HG03575 (cell line): ENCODE data around the gene SYS1.

Experiments used
- ATAC-seq: cut with Tn5 transposase; IDR thresholded peaks from one replicate; pipeline ENCODE4 v1.9.1; 2021; ENCODE audit not compliant: unreplicated experiment, insufficient number of reproducible peaks, low FRiP score; ENCODE audit errors: extremely low read depth

Gene SYS1

DNA sequence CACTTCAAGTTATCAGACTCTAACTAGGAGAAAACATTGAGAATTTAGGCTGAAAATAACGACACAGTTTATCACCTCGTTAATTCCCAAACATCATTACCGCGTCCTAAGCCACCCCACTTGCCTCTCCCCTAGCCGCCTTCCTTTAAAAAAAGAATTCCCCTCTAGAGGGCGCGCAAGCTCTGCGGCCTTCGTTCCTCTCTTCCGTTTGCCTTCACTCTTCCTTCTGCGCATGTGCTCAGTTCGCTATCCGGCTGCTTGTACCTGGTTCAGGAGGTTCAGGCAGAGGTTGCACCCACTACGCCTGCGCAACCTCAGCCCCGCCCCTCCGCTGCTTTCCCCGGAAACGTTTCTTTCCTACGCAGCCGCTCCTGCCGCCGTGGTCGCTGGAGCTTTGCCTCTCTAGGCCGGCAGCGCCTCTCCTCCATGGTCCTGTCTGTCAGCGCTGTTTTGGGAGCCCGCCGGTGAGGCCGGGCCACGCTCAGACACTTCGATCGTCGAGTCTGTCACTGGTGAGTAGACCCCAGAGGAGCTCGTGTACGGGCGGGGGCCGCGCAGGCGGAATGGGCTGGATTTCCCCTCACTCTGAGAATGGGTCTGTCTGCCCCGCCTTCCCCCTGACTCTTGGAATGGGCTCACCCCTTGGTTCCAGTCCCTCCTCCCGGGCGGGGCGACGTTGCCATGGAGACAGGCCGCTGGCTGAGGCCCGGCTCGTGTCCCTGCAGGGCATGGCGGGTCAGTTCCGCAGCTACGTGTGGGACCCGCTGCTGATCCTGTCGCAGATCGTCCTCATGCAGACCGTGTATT, at the start of gene SYS1:
Gene SYS1 (plus strand): TSS at position 353 of the 807 bp plus-strand sequence. CDS start 376 bp downstream, at position 729.
- peak; percentile 64 for ATAC-seq

DNA sequence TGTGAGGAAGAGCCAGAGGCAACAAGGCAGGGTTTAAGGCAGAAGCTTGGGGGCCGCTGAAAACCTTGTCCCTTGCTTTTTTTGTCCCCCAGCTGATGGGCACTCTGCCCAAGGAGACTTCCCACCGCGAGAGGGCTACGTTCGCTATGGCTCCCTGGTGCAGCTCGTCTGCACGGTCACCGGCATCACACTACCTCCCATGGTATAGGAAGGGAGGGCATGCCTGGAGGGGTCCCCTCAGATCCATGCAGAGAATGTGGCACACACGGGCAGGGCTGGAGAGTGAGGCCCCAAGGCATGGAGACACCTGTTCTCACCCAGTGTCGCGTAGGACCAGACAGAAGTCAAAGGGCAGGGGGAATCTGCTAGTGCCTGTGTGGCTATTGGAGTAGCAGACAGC, 49.0 kb upstream of the SYS1 start:
- ATAC-seq, result no peak

DNA sequence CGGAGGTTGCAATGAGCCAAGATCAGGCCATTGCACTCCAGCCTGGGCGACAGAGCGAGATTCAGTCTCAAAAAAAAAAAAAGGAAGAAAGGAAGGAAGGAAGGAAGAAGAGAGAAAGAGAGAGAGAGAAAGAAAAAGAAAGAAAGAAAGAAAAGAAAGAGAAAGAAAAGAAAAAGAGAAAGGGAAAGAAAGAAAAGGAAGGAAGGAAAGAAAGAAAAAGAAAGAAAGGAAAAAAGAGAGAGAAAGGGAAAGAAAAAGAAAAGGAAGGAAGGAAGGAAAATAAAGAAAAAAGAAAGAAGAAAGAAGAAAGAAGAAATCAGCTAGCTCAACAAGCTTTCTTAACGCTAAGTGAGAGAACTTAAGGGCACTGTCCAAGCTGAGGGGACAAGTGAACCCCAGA, 47.3 kb upstream of the SYS1 start:
- no peak for ATAC-seq

DNA sequence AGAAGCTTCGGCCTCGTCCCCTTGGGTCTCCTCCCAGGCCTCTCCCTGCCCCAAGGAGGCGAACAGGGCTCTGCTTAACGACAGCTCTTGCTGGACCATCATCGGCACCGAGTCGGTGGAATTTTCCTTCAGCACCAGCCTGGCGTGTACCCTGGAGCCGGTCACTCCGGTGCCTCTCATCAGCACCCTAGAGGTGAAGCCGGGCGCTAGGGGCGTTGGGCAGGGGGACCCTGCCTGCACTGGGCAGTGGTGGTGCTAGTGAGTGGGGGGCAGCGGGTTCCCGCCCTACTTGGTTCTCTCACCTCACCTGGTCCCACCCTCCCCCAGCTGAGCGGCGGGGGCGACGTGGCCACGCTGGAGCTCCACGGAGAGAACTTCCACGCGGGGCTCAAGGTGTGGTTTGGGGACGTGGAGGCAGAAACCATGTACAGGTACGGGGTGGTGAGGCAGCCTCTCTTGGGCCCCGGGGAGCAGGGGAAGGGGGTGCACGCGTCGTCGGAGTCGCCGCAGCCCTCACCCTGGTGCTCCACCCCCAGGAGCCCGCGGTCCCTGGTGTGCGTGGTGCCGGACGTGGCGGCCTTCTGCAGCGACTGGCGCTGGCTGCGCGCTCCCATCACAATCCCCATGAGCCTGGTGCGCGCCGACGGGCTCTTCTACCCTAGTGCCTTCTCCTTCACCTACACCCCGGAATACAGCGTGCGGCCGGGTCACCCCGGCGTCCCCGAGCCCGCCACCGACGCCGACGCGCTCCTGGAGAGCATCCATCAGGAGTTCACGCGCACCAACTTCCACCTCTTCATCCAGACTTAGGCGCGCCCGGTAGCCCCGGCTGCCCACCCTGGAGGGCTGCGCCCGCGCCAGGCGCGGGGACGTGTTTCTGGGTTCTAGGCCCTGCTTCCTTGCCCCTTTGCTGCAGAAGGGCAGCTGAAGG, 46.5 kb upstream of the SYS1 start:
- no peak for ATAC-seq

DNA sequence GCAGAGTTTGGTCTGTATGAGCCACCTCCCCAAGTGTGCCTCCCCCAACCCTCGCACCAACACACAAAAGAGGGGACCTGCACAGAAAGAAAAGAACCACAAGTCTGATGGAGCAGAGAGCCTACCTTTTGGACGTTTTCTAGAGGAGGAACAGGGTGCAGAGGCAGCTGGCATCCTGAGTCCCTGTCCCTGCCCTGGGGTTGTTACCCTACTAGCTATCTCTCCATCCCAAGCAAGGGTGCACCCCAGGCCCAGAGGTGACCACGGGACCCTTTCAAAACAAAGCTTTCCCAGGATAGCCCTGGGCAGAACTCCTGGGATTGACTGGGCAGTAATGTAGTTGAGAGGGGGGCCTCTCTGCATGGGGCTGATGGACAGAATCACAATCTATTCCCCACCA, 45.1 kb upstream of the SYS1 start:
- no peak for ATAC-seq

DNA sequence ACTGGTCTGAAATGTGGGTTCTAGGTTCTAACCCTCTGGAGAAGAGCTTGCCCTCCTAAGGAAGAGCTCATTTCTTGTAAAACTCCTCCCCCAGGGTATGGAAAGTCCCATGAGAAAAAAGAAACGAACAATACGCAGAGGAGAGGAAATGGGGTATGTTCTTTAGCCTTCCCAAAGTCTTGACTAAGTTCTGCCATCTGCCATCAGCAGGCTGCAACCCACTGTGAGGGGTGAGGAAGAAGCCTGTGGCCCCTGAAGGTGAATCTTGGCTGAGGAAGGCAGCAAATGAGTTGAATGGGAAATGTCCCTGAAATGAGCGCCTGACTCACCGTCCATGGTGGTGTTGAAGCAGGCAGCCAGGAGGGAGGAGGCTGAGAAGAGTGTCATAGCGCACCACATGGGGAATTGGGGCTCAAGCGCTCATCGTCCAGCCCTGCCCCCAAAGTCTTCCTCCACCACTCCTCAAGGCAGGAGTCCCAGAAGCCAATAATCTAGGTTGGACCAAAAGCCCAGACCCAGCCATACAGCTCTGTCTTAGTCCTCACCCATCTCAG, 44.5 kb upstream of the SYS1 start:
- no peak for ATAC-seq

DNA sequence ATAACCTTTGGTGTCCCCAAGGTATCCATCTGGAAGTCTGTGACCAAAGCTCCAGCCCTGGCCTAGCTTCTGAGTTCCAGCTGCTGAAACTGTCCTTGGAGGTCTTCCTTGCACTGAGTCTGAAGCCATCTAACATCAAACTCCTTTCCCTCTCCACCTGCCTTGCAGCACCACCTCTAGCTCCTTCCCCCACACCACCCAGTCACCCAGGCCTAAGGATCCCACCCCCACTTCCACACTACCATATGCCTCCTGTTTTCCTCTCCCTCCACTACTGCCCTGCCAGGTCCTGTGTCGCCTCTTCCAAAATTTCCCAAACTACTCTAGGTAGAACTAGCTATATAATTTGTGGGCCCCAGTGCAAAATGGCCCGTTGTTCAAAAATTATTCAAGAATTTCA, 44.0 kb upstream of the SYS1 start:
- no peak for ATAC-seq

DNA sequence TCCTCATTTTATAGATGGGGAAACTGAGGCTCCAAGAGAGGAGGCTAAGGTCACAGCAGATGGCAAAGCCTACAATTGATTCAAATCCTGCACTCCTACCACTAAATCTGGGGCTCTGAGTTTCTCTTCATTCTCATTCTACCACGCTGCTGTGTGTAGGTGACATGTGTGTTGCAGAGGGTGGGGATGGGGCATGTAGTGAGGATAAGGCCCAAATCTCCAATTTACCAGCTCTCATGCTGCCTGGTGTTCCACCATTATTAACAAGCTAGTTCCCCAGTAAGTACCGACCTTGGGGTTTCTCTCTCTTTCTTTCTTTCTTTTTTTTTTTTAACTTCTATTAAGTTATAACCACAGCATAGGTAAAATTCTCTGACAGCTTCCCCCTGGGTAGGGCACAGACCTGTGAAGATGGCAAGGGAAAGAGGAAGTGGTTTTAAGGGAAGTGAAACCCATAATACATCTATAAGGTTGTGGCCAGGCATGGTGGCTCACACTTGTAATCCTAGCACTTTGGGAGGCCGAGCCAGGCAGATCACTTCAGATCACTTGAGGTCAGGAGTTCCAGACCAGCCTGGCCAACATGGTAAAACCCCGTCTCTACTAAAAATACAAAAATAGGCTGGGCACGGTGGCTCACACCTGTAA, 41.9 kb upstream of the SYS1 start:
- ATAC-seq, result no peak

DNA sequence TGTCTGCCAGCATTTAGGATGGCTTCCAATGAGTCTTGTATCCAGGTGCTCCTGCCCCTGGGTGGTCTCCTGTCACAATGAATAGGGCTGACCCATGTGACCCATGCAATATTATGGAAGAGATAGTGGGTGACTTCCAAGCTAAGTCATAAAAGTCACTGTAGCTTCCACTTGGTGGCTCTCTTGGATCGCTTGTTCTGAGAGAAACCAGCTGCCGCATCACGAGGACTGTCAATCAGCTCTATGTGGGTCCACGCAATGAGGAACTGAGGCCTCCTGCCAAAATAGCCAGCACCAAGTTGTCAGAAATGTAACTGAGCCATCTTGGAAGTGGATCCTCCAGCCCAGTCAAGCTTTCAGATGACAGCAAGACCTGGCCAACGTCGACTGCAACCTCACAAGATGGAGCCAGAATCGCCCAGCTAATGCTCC, 40.0 kb upstream of the SYS1 start:
- no peak for ATAC-seq

DNA sequence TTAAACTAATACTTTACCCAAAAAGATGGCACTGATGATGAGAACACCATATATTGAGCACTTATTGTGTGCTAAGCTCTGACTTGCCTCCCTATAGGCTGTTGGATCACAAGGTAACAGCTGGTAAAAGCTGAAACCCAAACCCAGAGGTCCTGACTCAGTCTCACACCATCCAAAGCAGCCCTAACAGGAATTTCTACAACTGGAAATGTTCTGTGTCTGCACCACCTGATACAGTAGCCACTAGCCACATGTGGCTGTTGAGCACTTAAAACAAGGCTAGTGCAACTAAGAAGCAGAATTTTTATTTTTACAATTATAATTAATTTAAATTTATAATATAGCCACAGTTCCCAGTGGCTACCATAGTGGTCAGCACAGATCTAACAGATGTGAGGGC, 39.2 kb upstream of the SYS1 start:
- no peak for ATAC-seq

DNA sequence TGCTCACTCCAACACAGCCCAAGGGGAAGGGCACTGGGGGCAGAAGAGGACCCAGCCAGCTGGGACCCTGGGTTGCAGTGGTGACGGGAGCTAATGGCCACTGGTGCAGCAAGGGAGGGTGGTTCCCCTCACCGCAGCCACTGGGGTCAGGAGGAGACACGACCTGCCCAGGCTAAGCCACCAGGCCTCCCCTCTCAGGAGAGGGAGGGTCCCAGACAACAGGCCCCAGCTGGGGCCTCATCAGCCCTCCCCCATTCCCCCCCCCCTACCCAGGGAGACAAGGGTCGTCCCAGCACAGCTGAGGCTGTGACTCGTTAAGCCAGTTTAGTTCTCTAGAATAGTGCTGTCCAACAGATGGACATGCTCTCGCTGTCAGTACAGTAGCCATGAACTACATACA, 37.6 kb upstream of the SYS1 start:
- no peak for ATAC-seq

DNA sequence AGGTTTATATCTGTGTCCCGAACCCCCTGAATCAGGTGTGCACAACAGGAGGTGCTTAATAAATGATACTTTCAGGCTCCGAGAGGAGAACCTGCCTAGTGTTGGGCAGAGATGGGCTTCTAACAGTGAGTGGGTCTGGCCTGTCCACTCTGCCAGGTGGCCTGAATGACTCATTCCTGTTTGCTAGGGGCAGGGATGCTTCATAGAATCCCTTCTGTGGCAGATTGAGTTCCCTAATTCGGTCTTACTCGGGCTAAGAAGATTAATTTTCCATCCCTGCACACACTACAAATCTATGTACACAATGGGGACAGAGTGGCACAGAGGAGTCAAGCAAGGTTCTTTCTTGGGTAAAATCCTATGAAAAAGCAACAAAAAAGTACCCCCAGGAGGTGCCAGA, 34.5 kb upstream of the SYS1 start:
- no peak for ATAC-seq

DNA sequence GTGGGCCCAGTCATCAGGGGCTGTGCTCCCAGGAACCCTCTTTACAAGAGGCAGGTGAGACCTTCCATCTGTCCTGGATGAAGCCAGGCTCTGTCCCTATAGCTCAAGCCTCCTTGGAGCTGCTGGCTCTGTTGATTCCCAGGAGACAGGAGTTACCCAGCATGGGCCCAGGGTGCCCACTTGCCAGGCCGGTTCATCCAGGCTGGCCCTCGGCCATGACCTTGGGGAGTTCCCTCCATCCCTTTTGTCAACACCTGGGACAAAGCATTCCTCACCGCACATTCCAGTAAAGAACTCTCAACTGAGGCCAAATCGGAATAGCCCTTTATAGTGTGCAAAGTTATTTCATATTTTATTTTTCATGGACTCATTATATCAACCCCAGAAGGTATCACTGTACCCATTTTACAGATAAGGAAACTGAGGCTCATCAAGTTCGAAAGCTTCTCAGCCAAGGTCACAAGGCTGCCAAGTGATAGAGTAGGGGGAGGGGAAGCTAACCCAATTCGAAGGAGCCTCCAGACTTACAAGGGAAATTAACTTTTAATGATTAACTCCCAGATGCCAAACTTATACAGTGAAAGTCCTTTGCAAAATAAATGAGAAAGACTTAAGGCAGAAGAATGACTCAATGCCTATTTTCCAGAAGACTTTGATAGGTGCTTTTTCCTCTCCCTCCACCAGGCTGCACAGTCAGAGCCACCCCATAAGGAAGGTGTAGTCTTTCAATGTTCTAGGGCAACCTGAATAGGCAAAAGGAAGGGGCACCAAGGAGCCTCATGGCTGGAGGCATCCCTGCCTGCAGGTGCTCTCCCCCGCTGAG, 33.2 kb upstream of the SYS1 start:
- ATAC-seq, result no peak

DNA sequence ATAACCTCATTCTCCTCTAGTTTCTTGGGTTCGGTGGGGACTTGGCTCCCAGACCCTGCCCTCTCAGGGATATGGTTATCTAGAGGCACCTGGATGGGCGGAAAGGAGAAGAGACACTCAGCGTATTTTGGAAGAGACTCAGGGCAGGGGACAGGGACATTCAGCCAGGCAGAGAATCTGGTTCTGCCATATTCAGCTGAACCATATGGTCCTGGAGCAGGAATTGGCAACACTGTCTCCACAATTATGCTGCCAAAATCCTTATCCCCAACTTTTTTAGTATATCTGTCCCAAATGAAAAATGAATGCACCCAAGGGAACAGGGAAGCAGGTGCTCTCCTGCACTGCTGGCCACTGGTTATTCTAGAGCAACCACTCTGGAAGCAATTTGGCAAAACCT, 32.5 kb upstream of the SYS1 start:
- ATAC-seq, result no peak

DNA sequence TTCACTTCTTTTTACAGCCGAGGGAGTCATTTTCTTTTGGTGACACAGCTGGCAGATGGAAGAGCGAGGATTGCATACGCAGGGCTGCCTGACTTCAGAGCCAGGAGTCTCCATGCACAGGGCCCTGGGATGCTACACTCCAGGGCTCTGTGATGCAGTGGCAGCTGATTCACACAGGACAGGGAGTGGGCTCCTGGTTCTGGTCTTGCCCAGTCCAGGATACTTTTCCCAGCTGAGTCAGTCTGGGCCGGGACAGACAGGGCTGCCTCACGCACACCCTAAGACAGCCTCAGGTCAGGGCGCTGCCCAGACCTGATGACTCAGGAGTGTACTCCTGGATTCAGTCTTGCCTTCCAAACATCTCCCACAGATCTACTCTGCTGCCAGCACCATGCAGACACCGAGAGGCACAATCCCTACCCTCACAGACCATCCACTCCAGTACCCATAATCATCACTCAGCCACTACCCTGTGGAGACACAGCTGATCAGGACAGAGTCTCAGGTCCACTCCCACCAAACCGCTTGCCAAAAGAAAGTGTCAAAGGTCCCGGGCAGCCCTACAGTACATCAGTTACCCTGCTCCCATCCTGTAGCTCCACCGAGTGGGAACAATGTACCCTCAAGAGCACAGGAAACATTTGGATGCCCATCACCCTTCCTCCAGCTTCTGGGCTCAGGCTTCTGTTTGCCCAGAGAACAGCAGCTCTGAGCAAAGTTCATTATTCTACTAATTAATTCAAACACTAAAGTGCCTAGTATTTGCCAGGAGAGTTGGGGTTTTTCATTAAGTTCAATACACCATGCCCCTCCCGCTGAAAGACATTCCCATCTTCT, 26.2 kb upstream of the SYS1 start:
- ATAC-seq, result no peak

DNA sequence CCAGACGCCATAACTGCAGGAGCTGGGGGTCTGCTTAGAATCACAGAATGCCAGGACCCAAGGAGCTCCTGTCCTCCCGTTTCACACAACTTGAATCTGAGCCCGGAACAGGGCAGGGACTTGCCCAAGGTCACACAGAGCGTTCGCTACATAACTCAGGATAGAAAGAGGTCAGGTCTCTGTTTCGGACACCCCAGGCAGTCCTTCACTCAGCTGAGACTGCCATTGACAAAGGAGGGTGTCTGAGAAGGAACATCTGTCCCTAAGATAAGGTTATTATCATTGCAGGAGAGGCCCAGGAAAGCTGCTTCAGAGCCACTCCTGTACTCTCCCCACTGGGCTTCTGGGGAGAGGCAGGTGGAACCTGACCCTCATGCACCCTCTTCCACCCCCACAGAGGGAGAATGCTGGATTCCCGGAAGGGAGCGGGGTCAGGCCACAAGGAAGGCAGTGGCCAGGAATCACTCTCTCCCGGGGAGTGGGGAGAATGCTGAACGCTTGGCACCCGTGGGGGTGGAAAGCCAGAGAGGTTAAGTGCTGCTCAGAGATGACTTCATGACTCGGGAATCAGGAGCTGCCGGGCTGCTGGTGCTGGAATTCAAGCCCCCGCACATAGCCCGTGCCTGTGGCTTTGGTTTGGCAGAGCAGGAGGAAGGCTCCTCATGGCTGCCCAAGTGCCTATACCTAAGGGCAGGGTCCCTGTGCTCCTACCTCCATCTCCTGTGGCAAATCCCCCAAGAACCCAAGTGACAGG, 25.4 kb upstream of the SYS1 start:
- ATAC-seq, result no peak
